ENCODE measurements around the gene DMP1.

DMP1 gene, protein sequence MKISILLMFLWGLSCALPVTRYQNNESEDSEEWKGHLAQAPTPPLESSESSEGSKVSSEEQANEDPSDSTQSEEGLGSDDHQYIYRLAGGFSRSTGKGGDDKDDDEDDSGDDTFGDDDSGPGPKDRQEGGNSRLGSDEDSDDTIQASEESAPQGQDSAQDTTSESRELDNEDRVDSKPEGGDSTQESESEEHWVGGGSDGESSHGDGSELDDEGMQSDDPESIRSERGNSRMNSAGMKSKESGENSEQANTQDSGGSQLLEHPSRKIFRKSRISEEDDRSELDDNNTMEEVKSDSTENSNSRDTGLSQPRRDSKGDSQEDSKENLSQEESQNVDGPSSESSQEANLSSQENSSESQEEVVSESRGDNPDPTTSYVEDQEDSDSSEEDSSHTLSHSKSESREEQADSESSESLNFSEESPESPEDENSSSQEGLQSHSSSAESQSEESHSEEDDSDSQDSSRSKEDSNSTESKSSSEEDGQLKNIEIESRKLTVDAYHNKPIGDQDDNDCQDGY

GRCh38 chr4:87649980-87650379 lies at the start of gene DMP1:
TSS of gene DMP1 (plus strand) at chr4:87650280. CDS start at chr4:87656493, 6,213 bp downstream.
- no peak for DNase-seq (ENCODE audit: low read depth in 2 of 2)

- DNase-seq (ENCODE audit: low read depth in 2 of 2): no peak
These were observed 48.7 kb upstream of the DMP1 start for GRCh38 chr4:87601361-87601760.

- DNase-seq (ENCODE audit: low read depth in 2 of 2): no peak
These were observed 41.9 kb upstream of the DMP1 start, which contains the start of gene DSPP for GRCh38 chr4:87608229-87608628. TSS of gene DSPP (plus strand) at chr4:87608529. CDS start at chr4:87610909, 2,380 bp downstream.

- no peak for DNase-seq (ENCODE audit: low read depth in 2 of 2)
These were observed 35.7 kb upstream of the DMP1 start for GRCh38 chr4:87614292-87614890.

DNA sequence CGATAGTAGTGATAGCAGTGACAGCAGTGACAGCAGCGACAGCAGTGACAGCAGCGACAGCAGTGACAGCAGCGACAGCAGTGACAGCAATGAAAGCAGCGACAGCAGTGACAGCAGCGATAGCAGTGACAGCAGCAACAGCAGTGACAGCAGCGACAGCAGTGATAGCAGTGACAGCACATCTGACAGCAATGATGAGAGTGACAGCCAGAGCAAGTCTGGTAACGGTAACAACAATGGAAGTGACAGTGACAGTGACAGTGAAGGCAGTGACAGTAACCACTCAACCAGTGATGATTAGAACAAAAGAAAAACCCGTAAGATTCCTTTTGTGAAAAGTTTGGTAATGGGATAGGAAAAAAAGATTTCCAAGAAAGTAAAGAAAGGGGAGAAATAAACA lies 33.8 kb upstream of the DMP1 start:
- no peak for DNase-seq (ENCODE audit: low read depth in 2 of 2)

DNA sequence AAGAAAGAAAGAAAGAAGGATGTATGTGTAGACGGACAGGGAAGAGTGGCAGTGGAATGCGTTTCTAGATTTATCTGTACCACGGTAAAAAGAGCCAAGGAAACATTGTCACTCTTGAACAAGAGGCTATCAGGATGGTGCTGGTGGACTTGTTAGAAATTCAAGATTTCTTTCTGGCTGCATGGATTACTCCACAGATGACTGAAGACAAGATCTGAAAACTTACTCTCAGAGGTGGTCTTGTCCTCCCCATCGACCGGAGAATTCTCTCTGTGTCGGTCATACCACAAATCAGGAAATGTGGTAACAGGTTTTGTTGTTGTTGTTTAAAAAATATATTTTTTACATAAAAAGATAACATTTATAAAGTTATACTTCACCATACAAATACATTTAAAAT lies 30.0 kb upstream of the DMP1 start:
- no peak for DNase-seq (ENCODE audit: low read depth in 2 of 2)

DNA sequence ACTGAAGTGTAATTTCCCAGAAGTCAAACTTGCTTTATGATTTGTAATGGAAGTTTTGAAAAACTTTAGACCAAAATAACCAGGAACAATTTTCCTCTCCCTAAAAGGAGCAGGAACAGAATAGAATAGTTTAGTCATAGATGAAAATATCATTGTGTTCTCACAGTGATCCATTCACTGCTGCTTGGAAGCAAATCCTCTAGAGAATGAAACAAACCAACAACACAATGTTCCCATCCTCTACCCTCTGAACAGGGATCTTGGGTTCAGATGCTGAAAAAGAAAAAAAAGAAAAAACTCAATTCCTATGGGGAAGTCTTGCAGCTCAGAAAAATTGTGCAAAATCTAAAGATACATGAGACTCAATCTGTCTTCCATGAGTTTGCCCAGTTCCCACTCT lies 29.6 kb upstream of the DMP1 start:
- no peak for DNase-seq (ENCODE audit: low read depth in 2 of 2)

DNA sequence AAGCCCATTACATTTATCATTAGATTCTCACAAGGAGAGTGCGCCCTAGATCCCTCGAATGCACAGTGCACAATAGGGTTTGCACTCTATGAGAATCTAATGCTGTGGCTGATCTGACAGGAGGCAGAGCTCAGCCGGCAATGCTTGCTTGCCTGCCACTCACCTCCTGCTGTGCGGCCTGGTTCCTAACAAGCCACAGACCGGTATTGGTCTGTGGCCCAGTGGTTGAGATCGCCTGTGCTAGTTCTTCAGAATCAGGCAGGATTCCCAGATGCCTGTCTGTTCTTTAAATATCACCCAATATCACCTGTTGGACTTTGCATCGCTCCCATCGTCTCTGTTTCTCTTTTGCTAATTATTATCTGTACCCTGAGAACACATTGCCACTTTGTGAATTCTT lies 27.8 kb upstream of the DMP1 start:
- no peak for DNase-seq (ENCODE audit: low read depth in 2 of 2)

GRCh38 chr4:87624698-87625097 lies 25.4 kb upstream of the DMP1 start:
- no peak for DNase-seq (ENCODE audit: low read depth in 2 of 2)

DNA sequence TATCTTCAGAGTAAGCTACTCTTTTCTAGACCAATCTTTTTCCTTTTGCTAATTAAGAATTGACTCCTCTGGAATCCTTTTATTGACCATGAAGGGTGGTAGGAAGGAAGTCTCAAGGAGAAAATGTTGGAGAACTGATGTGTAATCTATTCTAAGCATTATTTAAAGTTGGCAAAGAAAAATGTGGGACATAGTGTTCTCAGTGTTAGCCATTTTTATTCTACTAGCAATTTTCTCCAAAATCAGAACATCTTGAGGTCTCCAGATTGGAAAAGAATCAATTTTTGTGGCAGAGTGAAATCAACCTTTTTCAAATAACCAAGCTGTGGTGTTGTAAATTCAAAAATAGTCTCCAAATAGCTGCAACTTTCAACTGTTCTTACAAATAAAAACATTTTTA lies 18.4 kb upstream of the DMP1 start:
- DNase-seq (ENCODE audit: low read depth in 2 of 2): no peak

DNA sequence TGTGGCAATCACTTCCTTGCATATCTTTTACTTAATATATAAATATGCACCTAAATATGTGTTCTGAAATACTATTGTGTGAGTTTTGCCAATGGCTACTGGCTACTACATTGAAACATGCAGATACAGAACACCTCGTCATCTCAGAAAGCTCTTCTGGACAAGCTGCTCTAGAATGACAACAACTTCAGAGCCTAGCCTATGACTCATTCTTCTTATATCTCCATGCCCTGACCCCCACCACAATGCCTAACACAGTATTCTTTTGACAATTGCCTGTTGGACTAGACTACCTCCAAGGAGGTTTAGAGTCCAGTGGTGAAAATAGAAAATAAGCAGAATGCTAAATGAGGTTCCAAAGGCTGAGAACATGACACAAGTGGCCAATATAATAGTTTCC lies 17.6 kb upstream of the DMP1 start:
- no peak for DNase-seq (ENCODE audit: low read depth in 2 of 2)

- DNase-seq (ENCODE audit: low read depth in 2 of 2): no peak
These were observed 16.8 kb upstream of the DMP1 start for GRCh38 chr4:87633243-87633642.

- DNase-seq (ENCODE audit: low read depth in 2 of 2): no peak
These were observed 5.8 kb upstream of the DMP1 start for GRCh38 chr4:87644286-87644685.

- no peak for DNase-seq (ENCODE audit: low read depth in 2 of 2)
These were observed 858 bp downstream of the DMP1 start for GRCh38 chr4:87650938-87651337.

DNA sequence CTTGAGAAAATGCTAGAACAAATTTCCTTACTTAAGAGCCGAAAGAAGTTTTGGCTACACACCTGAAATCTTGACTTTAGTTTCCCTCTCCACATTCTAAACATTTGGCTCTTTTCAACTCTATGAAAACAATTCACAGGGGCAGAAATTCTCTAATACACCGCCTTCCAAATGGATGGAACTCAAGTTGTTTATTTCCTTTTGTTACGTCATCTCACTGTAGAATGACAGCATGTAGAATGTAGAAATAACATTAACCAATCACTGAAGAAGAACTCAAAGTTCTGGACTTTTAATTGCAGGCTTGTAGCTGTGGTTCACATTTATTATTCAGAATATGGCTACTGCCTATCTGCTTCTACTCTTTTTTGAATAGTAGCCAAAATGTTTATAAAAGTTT lies 1.9 kb downstream of the DMP1 start:
- DNase-seq (ENCODE audit: low read depth in 2 of 2): no peak

DNA sequence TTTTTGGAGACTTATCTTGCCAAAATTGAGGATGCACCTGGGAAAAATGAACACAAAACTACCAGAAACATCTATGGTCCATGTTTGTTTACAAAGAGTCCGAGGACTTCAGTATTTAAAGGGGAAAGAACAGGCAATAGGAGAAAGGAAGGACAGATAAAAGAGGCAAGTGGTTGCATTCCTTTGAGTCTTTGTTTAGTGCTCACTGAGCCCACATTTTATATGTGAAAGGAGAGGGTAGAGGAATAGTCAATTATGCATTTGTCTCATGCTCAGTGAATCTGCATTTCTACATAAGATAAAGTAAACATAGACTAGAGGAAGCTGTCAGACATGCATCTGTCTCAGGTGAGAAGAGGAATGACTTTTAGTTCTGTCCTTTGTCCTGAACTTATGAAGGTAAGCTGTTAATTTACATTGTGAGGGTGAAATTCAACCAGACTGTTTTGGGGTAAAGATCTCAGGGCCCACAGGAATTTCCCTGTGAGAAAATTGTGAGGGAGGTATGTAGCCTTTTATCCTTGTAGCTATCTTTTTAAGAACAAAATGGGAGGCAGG lies 4.5 kb downstream of the DMP1 start:
- no peak for DNase-seq (ENCODE audit: low read depth in 2 of 2)

GRCh38 chr4:87657525-87657924 lies 7.4 kb downstream of the DMP1 start:
- DNase-seq (ENCODE audit: low read depth in 2 of 2): no peak

GRCh38 chr4:87659247-87659931 lies 9.3 kb downstream of the DMP1 start:
- DNase-seq (ENCODE audit: low read depth in 2 of 2): no peak

- no peak for DNase-seq (ENCODE audit: low read depth in 2 of 2)
These were observed 12.8 kb downstream of the DMP1 start for GRCh38 chr4:87662871-87663270.

DNA sequence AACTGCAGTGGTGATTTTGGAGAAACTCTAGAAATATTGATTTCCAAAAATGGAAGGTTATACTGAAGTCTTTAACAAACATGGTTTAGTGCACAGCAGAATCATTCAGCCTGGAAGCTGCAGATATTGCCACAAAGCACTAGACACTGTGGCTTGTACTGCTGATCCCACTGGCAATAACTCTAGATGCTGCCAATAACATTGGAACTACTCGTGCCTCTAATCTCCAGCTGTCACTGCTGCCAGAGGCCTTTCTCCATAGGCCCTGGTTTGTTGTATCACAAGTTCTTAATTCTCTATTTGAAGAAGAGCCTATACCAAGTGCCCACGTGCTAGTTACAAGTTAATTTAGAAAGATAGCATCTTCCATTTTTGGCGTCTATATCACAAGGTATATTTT lies 19.3 kb downstream of the DMP1 start:
- DNase-seq (ENCODE audit: low read depth in 2 of 2): no peak

DNA sequence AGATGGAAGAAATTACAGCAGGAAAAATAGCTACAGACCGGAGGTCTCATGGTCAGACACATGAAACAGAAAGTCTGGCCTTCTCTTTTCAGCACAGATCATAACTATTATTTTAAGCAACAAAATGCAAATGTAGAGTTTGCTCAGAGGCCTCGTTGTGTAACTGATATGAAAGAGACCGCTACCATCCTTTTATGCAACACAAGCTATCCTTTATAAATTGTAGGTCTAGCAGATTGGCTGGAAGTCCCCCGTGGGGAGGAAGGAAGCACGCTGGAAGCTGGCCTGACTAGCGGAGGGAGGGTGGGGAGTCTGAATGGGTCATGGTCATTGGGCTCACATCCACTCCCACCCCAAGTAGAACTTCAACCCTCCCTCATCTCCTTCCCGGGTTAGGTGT lies 27.7 kb downstream of the DMP1 start:
- no peak for DNase-seq (ENCODE audit: low read depth in 2 of 2)

- DNase-seq (ENCODE audit: low read depth in 2 of 2): no peak
These were observed 29.5 kb downstream of the DMP1 start for GRCh38 chr4:87679449-87680169.
